SK-N-SH (cell line): ENCODE data around the gene PHF3. TPM values are rescaled to one million over a fixed set of nuclear protein-coding genes. Genes with fewer than 3 reads are reported as not detected.

Source experiments
- CTCF ChIA-PET: fragments of 300-600, 350-600 bp; formaldehyde crosslinking; extraction: SDS; loops from one replicate; lab custom pipeline; 2021; lab: Yijun Ruan, JAX
- POLR2A ChIA-PET: fragments of 350-600 bp; sonication (Branson Sonifier 250); formaldehyde crosslinking; extraction: SDS; loops from one replicate; lab custom pipeline; 2020; ENCODE audit warnings: antibody characterized with exemption, inconsistent platforms; lab: Yijun Ruan, JAX
- DNase-seq: peaks from one replicate; pipeline ENCODE4 v3.0.0; 2012
- H2AFZ ChIP-seq: fragments of 200-600 bp; sonication (generic); 2 replicates; pipeline ENCODE4 v1.8.1; 2016; ENCODE audit warnings: antibody characterized with exemption, mild to moderate bottlenecking, low read depth
- H3F3A ChIP-seq: fragments of 200-600 bp; sonication (generic); replicated peaks from 2 replicates; pipeline ENCODE3; 2016; ENCODE audit warnings: antibody characterized with exemption, mild to moderate bottlenecking; ENCODE audit not compliant: insufficient read depth
- H3K27ac ChIP-seq, 2 experiments: fragments of 200-500 bp in 1 of 2; fragments of 200-600 bp in 1 of 2; sonication (Bioruptor generic) in 1 of 2; sonication (generic), shearing (Covaris generic) in 1 of 2; 2 replicates each; pipeline versions ENCODE4 v1.5.1 to v1.6.1; 2014 to 2016; ENCODE audit warnings: low read depth in 2 of 2, inconsistent platforms in 1 of 2, low read length in 1 of 2, mild to moderate bottlenecking in 1 of 2, mixed read lengths in 1 of 2
- H3K27me3 ChIP-seq: fragments of 200-600 bp; sonication (generic), shearing (Covaris generic); 2 replicates; pipeline ENCODE4 v1.6.1; 2016; ENCODE audit warnings: mixed run types; ENCODE audit not compliant: insufficient read depth
- H3K36me3 ChIP-seq, 2 experiments: fragments of 200-500 bp in 1 of 2; fragments of 200-600 bp in 1 of 2; sonication (Bioruptor generic) in 1 of 2; sonication (generic) in 1 of 2; replicated peaks in 1 of 2; 2 replicates each; pipeline versions ENCODE3 to v1.5.1; 2014 to 2016; ENCODE audit warnings: low read length in 1 of 2, mild to moderate bottlenecking in 1 of 2; ENCODE audit not compliant: insufficient read depth in 2 of 2, control insufficient read depth in 1 of 2
- H3K4me1 ChIP-seq, 2 experiments: fragments of 200-500 bp in 1 of 2; fragments of 200-600 bp in 1 of 2; sonication (Bioruptor generic) in 1 of 2; sonication (generic), shearing (Covaris generic) in 1 of 2; 2 replicates each; pipeline versions ENCODE4 v1.5.1 to v1.6.1; 2014 to 2016; ENCODE audit warnings: low read depth in 1 of 2, low read length in 1 of 2, mixed run types in 1 of 2; ENCODE audit not compliant: insufficient read depth in 2 of 2, control insufficient read depth in 1 of 2
- H3K4me2 ChIP-seq: fragments of 200-600 bp; sonication (generic), shearing (Covaris generic); 2 replicates; pipeline ENCODE4 v1.6.1; 2017; ENCODE audit warnings: mixed run types
- H3K4me3 ChIP-seq, 2 experiments: fragments of 200-500 bp in 1 of 2; fragments of 200-600 bp in 1 of 2; sonication (Bioruptor generic) in 1 of 2; sonication (generic), shearing (Covaris generic) in 1 of 2; 2 replicates each; pipeline versions ENCODE4 v1.5.1 to v1.8.1; 2014 to 2016; ENCODE audit warnings: low read depth in 2 of 2, inconsistent platforms in 1 of 2, low read length in 1 of 2, mild to moderate bottlenecking in 1 of 2, mixed read lengths in 1 of 2, moderate library complexity in 1 of 2
- H3K79me2 ChIP-seq: fragments of 200-600 bp; sonication (generic); 2 replicates; pipeline ENCODE4 v1.8.1; 2017; ENCODE audit warnings: mild to moderate bottlenecking; ENCODE audit not compliant: insufficient read depth
- H3K9ac ChIP-seq: fragments of 200-600 bp; sonication (generic); 2 replicates; pipeline ENCODE4 v1.6.1; 2017; ENCODE audit warnings: mixed run types
- H3K9me2 ChIP-seq: fragments of 200-600 bp; sonication (generic); 2 replicates; pipeline ENCODE4 v1.6.1; 2017; ENCODE audit warnings: mixed run types
- H3K9me3 ChIP-seq: fragments of 200-600 bp; sonication (generic); 2 replicates; pipeline ENCODE4 v1.6.1; 2017; ENCODE audit warnings: mixed run types, mild to moderate bottlenecking, moderate library complexity
- H4K20me1 ChIP-seq: fragments of 200-600 bp; sonication (generic); 2 replicates; pipeline ENCODE4 v1.6.1; 2017; ENCODE audit warnings: mild to moderate bottlenecking, mixed run types; ENCODE audit not compliant: insufficient read depth
- CHD2 ChIP-seq: fragments of 150-350 bp; IDR thresholded peaks from 2 replicates; pipeline ENCODE4 v1.6.1; 2018; ENCODE audit warnings: low read length; ENCODE audit not compliant: partially characterized antibody
- ELF1 ChIP-seq: IDR thresholded peaks from 2 replicates; pipeline ENCODE4 v1.4.0; 2012
- EP300 ChIP-seq, 2 experiments: IDR thresholded peaks; 2 replicates each; pipeline versions ENCODE4 v1.4.0 to v1.6.1; 2012; ENCODE audit warnings: borderline replicate concordance in 1 of 2, low read depth in 1 of 2, low read length in 1 of 2
- FOSL2 ChIP-seq: IDR thresholded peaks from 2 replicates; pipeline ENCODE4 v1.4.0; 2012; ENCODE audit warnings: low read depth, mild to moderate bottlenecking, moderate library complexity, borderline replicate concordance
- FOXJ3 ChIP-seq: sonication (generic); formaldehyde crosslinking; IDR thresholded peaks from 2 replicates; pipeline ENCODE4 v1.5.1; 2020; ENCODE audit warnings: mild to moderate bottlenecking, missing genetic modification reagents
- FOXM1 ChIP-seq: IDR thresholded peaks from 2 replicates; pipeline ENCODE4 v1.4.0; 2012; ENCODE audit warnings: low read depth, mild to moderate bottlenecking
- GABPA ChIP-seq: IDR thresholded peaks from 2 replicates; pipeline ENCODE4 v1.4.0; 2012; ENCODE audit warnings: low read depth, mild to moderate bottlenecking
- GATA2 ChIP-seq: sonication (generic); formaldehyde crosslinking; IDR thresholded peaks from 2 replicates; pipeline ENCODE4 v1.5.0; 2020; ENCODE audit warnings: mild to moderate bottlenecking, missing genetic modification reagents
- JUND ChIP-seq: IDR thresholded peaks from 2 replicates; pipeline ENCODE4 v1.4.0; 2012
- MAX ChIP-seq: IDR thresholded peaks from 2 replicates; pipeline ENCODE4 v1.4.0; 2012; ENCODE audit warnings: low read depth
- MEF2A ChIP-seq: IDR thresholded peaks from 2 replicates; pipeline ENCODE4 v1.4.0; 2012; ENCODE audit warnings: low read depth, borderline replicate concordance
- MXI1 ChIP-seq: IDR thresholded peaks from 2 replicates; pipeline ENCODE4 v1.6.1; 2012; ENCODE audit warnings: mild to moderate bottlenecking, low read depth, low read length, improper control_type of control experiment
- NFIC ChIP-seq: IDR thresholded peaks from 2 replicates; pipeline ENCODE4 v1.4.0; 2012; ENCODE audit warnings: borderline replicate concordance
- NRF1 ChIP-seq: IDR thresholded peaks from 2 replicates; pipeline ENCODE4 v1.6.1; 2012; ENCODE audit warnings: low read depth, mild to moderate bottlenecking, low read length
- POLR2AphosphoS5 ChIP-seq: IDR thresholded peaks from 2 replicates; pipeline ENCODE4 v1.6.1; 2012; ENCODE audit warnings: low read depth, low read length
- RCOR1 ChIP-seq: fragments of 150-350 bp; IDR thresholded peaks from 2 replicates; pipeline ENCODE4 v1.6.1; 2017; ENCODE audit warnings: antibody characterized with exemption, low read length
- REST ChIP-seq: IDR thresholded peaks from 2 replicates; pipeline ENCODE4 v1.6.1; 2012; ENCODE audit warnings: mild to moderate bottlenecking, low read depth, low read length, moderate library complexity
- RFX5 ChIP-seq: IDR thresholded peaks from 2 replicates; pipeline ENCODE4 v1.6.1; 2012; ENCODE audit warnings: mild to moderate bottlenecking, improper control_type of control experiment, low read length
- RXRA ChIP-seq: IDR thresholded peaks from 2 replicates; pipeline ENCODE4 v1.4.0; 2012; ENCODE audit warnings: low read depth, mild to moderate bottlenecking, borderline replicate concordance
- TAF1 ChIP-seq: IDR thresholded peaks from 2 replicates; pipeline ENCODE4 v1.6.1; 2012; ENCODE audit warnings: low read depth, mild to moderate bottlenecking, low read length, moderate library complexity, borderline replicate concordance
- TCF12 ChIP-seq: IDR thresholded peaks from 2 replicates; pipeline ENCODE4 v1.4.0; 2012
- USF1 ChIP-seq: IDR thresholded peaks from 2 replicates; pipeline ENCODE4 v1.4.0; 2012; ENCODE audit warnings: low read depth, borderline replicate concordance
- USF2 ChIP-seq: fragments of 150-350 bp; IDR thresholded peaks from 2 replicates; pipeline ENCODE4 v1.6.1; 2017; ENCODE audit warnings: antibody characterized with exemption, low read length, low read depth, borderline replicate concordance
- YY1 ChIP-seq: IDR thresholded peaks from 2 replicates; pipeline ENCODE4 v1.4.0; 2012; ENCODE audit warnings: low read depth, mild to moderate bottlenecking
- ZBTB33 ChIP-seq: IDR thresholded peaks from 2 replicates; pipeline ENCODE4 v1.4.0; 2012; ENCODE audit warnings: low read depth, borderline replicate concordance
- WGBS: methylation state at CpG from one replicate; pipeline ENCODE4 v1.1.6; 2017; ENCODE audit warnings: low lambda C conversion rate; 5-methylcytosine and 5-hydroxymethylcytosine counted together
- polyA plus RNA-seq, 3 experiments: library from polyadenylated mRNA; depleted of rRNA; stranded (reverse); fragments of >200 nt; gene quantifications; 2 replicates each; pipeline ENCODE4 v1.2.3, GENCODE V29; 2012

PHF3 gene
- polyA plus RNA-seq, 1 of the 3 experiments (the other 2 are of a cell fraction) = 4.4 TPM

GRCh38 chr6:63663147-63663955 lies 27.7 kb downstream of the PHF3 start:
- Histone ChIP-seq H3F3A (peaks cover 18% of the 10 kb centered on the region), H3K27ac (peak overlapping the region in 1 of 2 experiments; percentile 82; a peak in 2 of 4 replicates), H3K9me2 (no peaks in the 10 kb centered on the region), H3K4me1 (peaks cover 4 to 7% of the 10 kb centered on the region in 2 experiments; a peak in 3 of 4 replicates), H3K4me3 (no peak overlapping the region), H3K36me3 (peaks cover 0 to 4% of the 10 kb centered on the region in 2 experiments), H2AFZ (no peak overlapping the region), H3K9ac (no peak overlapping the region), H3K27me3 (no peaks in the 10 kb centered on the region), H3K4me2 (peak overlapping the region; percentile 33; the same call in 1 of the 2 replicates), H3K9me3 (no peaks in the 10 kb centered on the region), H3K79me2 (peaks cover 84% of the 10 kb centered on the region), H4K20me1 (peaks cover 58% of the 10 kb centered on the region)
- 74% methylated on average over 5 of the region's 5 CpGs for WGBS
- no peak for DNase-seq
- POLR2A ChIA-PET = no interaction called here
- CTCF ChIA-PET = interaction anchor here (1.1 to 1.4 kb wide), 2 partner anchors 21 to 65 kb away, joined by 3 to 5 read pairs; no protein-coding TSS in a partner anchor
- TF ChIP-seq USF1 (no peak), RFX5 (no peak), MEF2A (no peak), RCOR1 (no peak), FOXM1 (no peak), USF2 (no peak), FOXJ3 (CRISPR knock-in tag) (no peak), REST (no peak), TAF1 (no peak), NFIC (peak; percentile 67; the same call in 1 of the 2 replicates), CHD2 (no peak), GATA2 (no peak), NRF1 (no peak), ZBTB33 (no peak), POLR2AphosphoS5 (no peak), GABPA (no peak), FOSL2 (peak; percentile 80), MXI1 (no peak), TCF12 (peak; percentile 25; the same call in 1 of the 2 replicates), ELF1 (no peak), JUND (peak; percentile 71), YY1 (0 out of 2 replicates have a peak, but pooled peaks have one; percentile 33), MAX (no peak), EP300 (IDR thresholded peaks at IDR 0.05; ENCODE audit: borderline replicate concordance in 1 of 2, low read depth in 1 of 2, low read length in 1 of 2) (no peak), RXRA (no peak)
